Measurements from ENCODE around the gene DPYD. TPM values are rescaled to one million over a fixed set of nuclear protein-coding genes. Genes with fewer than 3 reads are reported as not detected.

DPYD gene
- total and polyA plus RNA-seq, 11 donors, result 2.6 to 38.4 (median 7.8) TPM

DNA sequence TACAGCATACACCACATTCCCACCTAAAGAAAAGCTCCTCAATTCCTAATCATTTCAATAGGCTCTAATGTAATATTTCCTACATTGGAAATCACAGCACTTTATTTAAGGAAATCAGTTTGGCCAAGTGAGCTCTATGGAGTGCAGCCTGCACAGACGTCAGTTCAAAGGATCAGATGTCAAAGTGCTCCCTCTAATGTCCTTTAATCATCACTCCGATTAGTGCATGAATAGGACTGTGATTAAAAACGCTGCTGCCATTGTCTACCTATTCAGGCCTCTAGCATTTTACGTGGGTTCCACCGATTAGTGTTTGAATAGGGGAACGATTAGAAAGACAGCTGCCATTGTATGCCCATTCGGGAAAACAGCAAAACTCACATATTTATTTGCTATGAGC is 50.2 kb downstream of the DPYD start:
- no peak for DNase-seq
- H3K36me3 ChIP-seq, result no peaks in the 10 kb centered on the region
- 57 to 80% (median 73%) methylated on average over 7 of the region's 7 CpGs for WGBS, 4 donors
- peaks cover 0 to 8% (median 0%) of the 10 kb centered on the region in 12 donors for H3K9me3 ChIP-seq
- no peaks in the 10 kb centered on the region for H3K27me3 ChIP-seq
- H3K4me3 ChIP-seq, result no peak overlapping the region
- intact Hi-C loops (cut with DNase I), result no loop called here
- H3K27ac ChIP-seq, result no peak overlapping the region
- no peak for ATAC-seq
- TF ChIP-seq, protein P1, sequence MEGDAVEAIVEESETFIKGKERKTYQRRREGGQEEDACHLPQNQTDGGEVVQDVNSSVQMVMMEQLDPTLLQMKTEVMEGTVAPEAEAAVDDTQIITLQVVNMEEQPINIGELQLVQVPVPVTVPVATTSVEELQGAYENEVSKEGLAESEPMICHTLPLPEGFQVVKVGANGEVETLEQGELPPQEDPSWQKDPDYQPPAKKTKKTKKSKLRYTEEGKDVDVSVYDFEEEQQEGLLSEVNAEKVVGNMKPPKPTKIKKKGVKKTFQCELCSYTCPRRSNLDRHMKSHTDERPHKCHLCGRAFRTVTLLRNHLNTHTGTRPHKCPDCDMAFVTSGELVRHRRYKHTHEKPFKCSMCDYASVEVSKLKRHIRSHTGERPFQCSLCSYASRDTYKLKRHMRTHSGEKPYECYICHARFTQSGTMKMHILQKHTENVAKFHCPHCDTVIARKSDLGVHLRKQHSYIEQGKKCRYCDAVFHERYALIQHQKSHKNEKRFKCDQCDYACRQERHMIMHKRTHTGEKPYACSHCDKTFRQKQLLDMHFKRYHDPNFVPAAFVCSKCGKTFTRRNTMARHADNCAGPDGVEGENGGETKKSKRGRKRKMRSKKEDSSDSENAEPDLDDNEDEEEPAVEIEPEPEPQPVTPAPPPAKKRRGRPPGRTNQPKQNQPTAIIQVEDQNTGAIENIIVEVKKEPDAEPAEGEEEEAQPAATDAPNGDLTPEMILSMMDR (IDR thresholded peaks at IDR 0.05), result no peak
- no peak for TF ChIP-seq POLR2A (IDR thresholded peaks at IDR 0.05)
- H3K4me1 ChIP-seq, result peaks cover 0 to 4% (median 0%) of the 10 kb centered on the region in 12 donors

DNA sequence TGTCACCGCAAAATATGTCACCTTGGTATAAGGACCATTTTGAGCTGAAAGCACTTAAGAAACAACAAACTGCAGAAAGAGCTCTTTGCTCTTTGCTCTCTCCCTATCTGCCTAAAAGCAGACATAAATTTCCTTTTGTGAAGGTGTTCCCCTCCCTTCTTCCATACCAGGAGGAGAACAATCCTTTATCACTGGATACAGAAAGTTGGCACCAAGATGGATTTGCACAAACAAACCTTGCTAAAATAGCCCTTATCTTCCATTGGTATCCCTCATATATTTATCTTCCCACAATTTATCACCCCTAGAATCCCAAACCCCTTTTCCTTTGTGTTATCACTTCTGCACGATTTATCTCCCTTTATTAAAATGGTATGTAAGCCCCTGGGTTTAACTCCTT is 51.4 kb downstream of the DPYD start:
- ATAC-seq (no peak), DNase-seq (no peak)
- no peak for TF ChIP-seq POLR2A (IDR thresholded peaks at IDR 0.05)
- TF ChIP-seq, protein P1 (IDR thresholded peaks at IDR 0.05), result no peak
- H3K9me3 ChIP-seq, result peaks cover 0 to 8% (median 0%) of the 10 kb centered on the region in 12 donors
- intact Hi-C loops (cut with DNase I), result no loop called here
- H3K4me1 ChIP-seq, result peaks cover 0 to 15% (median 0%) of the 10 kb centered on the region in 12 donors
- no peaks in the 10 kb centered on the region for H3K36me3 ChIP-seq
- H3K4me3 ChIP-seq, result no peak overlapping the region
- no peak overlapping the region for H3K27ac ChIP-seq
- no peaks in the 10 kb centered on the region for H3K27me3 ChIP-seq
- 18 to 74% (median 30%) methylated on average over 2 of the region's 2 CpGs for WGBS, 4 donors

DNA sequence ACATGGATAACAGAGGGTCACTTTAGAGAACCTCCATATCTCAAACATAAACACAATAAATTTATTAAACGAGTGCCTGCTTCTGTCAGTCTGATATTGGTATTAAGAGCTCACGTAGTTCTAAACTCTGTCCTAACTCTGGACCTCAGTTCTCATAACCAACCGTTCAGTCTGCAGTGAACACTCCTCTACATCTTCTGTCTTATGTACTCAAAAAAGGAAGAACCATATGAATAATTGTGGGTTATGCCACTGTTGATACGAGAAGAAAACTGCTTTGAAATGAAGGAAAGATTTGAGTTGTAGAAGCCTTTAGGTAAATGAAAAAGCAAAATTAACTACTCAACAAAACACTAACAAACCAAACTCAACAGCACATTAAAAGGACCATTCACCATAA is 53.7 kb downstream of the DPYD start:
- H3K27me3 ChIP-seq, result no peaks in the 10 kb centered on the region
- intact Hi-C loops (cut with DNase I), result no loop called here
- 89 to 95% (median 92%) methylated on average over 4 of the region's 4 CpGs for WGBS, 4 donors

DNA sequence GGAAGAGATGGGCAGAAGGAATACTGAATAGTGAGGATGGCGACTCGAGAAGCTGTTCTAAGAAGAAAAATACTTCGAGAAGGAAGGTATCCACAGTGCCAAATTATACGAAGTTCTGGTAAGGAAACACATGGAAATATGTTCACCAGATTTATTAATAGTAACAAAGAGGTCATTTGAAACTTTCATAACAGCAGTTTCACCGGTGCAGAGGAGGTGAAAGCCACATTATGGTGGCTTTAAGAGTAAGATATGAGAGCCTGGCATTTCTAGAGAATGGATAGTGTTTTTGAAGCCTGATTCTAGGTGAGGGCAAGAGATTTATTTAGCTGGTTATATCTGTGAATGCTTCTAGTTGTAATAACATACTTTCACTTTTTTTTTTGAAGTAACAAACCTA is 56.2 kb downstream of the DPYD start:
- no peaks in the 10 kb centered on the region for H3K36me3 ChIP-seq
- no peaks in the 10 kb centered on the region for H3K27me3 ChIP-seq
- intact Hi-C loops (cut with DNase I), result no loop called here
- peaks cover 0 to 8% (median 0%) of the 10 kb centered on the region in 12 donors for H3K9me3 ChIP-seq
- TF ChIP-seq, protein P1 (IDR thresholded peaks at IDR 0.05), result no peak
- TF ChIP-seq POLR2A (IDR thresholded peaks at IDR 0.05), result no peak
- DNase-seq (no peak), ATAC-seq (no peak)
- WGBS, 4 donors, result 44 to 57% (median 50%) methylated on average over 5 of the region's 5 CpGs
- peak overlapping the region in 1 of 12 donors; percentile 8 for H3K27ac ChIP-seq
- H3K4me3 ChIP-seq, result no peak overlapping the region
- H3K4me1 ChIP-seq, result peaks cover 0 to 24% (median 0%) of the 10 kb centered on the region in 12 donors

More for the DNA sequence above, 53.7 kb downstream of the DPYD start:
- DNase-seq, result no peak
- no peak for ATAC-seq
- Histone ChIP-seq H3K36me3 (no peaks in the 10 kb centered on the region), H3K9me3 (peaks cover 0 to 8% (median 0%) of the 10 kb centered on the region in 12 donors), H3K4me1 (peaks cover 0 to 24% (median 0%) of the 10 kb centered on the region in 12 donors), H3K4me3 (no peak overlapping the region), H3K27ac (no peak overlapping the region)
- TF ChIP-seq, protein P1 (IDR thresholded peaks at IDR 0.05), result no peak
- no peak for TF ChIP-seq POLR2A (IDR thresholded peaks at IDR 0.05)
